OCI-LY1 (cell line): ENCODE results near the gene ARCN1.

Experiments
- H2AFZ ChIP-seq: fragments of 200-600 bp; sonication (generic), shearing (Covaris generic); 2 replicates; pipeline ENCODE4 v1.6.0; 2014; ENCODE audit warnings: antibody characterized with exemption, mild to moderate bottlenecking, low read length
- H3F3A ChIP-seq: fragments of 200-600 bp; sonication (generic), shearing (Covaris generic); 2 replicates; pipeline ENCODE4 v1.6.0; 2014; ENCODE audit warnings: mild to moderate bottlenecking, antibody characterized with exemption, low read length, moderate library complexity; ENCODE audit not compliant: insufficient read depth
- H3K27ac ChIP-seq: fragments of 200-600 bp; sonication (generic); 2 replicates; pipeline ENCODE4 v1.5.1; 2014; ENCODE audit warnings: low read length, mixed run types, mild to moderate bottlenecking, low read depth; ENCODE audit not compliant: poor library complexity, severe bottlenecking
- H3K27me3 ChIP-seq: fragments of 200-600 bp; sonication (generic); 2 replicates; pipeline ENCODE4 v1.6.0; 2014; ENCODE audit warnings: antibody characterized with exemption, mild to moderate bottlenecking, low read length, moderate library complexity; ENCODE audit not compliant: insufficient read depth
- H3K36me3 ChIP-seq: fragments of 200-600 bp; sonication (generic); 2 replicates; pipeline ENCODE4 v1.6.1; 2014; ENCODE audit warnings: mild to moderate bottlenecking, antibody characterized with exemption, low read length, moderate library complexity, mixed read lengths; ENCODE audit not compliant: insufficient read depth
- H3K4me1 ChIP-seq: fragments of 200-600 bp; sonication (generic); 2 replicates; pipeline ENCODE4 v1.5.1; 2014; ENCODE audit warnings: mild to moderate bottlenecking, low read length, moderate library complexity; ENCODE audit not compliant: insufficient read depth, severe bottlenecking
- H3K4me2 ChIP-seq: fragments of 200-600 bp; sonication (generic), shearing (Covaris generic); 2 replicates; pipeline ENCODE4 v1.6.1; 2014; ENCODE audit warnings: low read length
- H3K4me3 ChIP-seq: fragments of 200-600 bp; sonication (generic); 2 replicates; pipeline ENCODE4 v1.5.1; 2014; ENCODE audit warnings: low read length, low read depth, mild to moderate bottlenecking, mixed read lengths; ENCODE audit not compliant: poor library complexity, severe bottlenecking
- H3K79me2 ChIP-seq: fragments of 200-600 bp; shearing (Covaris generic); 2 replicates; pipeline ENCODE4 v1.6.1; 2016; ENCODE audit warnings: mixed run types, low read length, mixed read lengths; ENCODE audit not compliant: insufficient read depth
- H3K9ac ChIP-seq: fragments of 200-600 bp; sonication (generic), shearing (Covaris generic); 2 replicates; pipeline ENCODE4 v1.6.1; 2014; ENCODE audit warnings: mild to moderate bottlenecking, low read length, mixed read lengths
- H3K9me2 ChIP-seq: fragments of 200-600 bp; sonication (generic), shearing (Covaris generic); 2 replicates; pipeline ENCODE4 v1.6.1; 2014; ENCODE audit warnings: low read depth, mild to moderate bottlenecking, low read length, mixed read lengths
- H3K9me3 ChIP-seq: fragments of 200-600 bp; shearing (Covaris generic); 2 replicates; pipeline ENCODE4 v1.6.1; 2014; ENCODE audit warnings: low read length, mixed read lengths
- H4K20me1 ChIP-seq: fragments of 200-600 bp; sonication (generic), shearing (Covaris generic); 2 replicates; pipeline ENCODE4 v1.6.0; 2016; ENCODE audit warnings: mild to moderate bottlenecking, low read length; ENCODE audit not compliant: insufficient read depth
- EZH2 ChIP-seq: fragments of 200-600 bp; sonication (generic), shearing (Covaris generic); IDR thresholded peaks from 2 replicates; pipeline ENCODE4 v1.8.0; 2017; ENCODE audit warnings: borderline replicate concordance, mixed run types, mild to moderate bottlenecking, antibody characterized with exemption, low read length, moderate library complexity, mixed read lengths
- TF ChIP-seq, protein P1 (sequence below): fragments of 200-600 bp; sonication (generic), shearing (Covaris generic); IDR thresholded peaks from 2 replicates; pipeline ENCODE4 v1.5.1; 2017; ENCODE audit warnings: mild to moderate bottlenecking, antibody characterized with exemption, low read length, moderate library complexity, mixed read lengths

Gene ARCN1

GRCh38 chr11:118627566-118627965, 55.4 kb downstream of the ARCN1 start:
- Histone ChIP-seq H3K27me3 (0 out of 2 replicates have a peak, but pooled peaks cover 3% of the 10 kb centered on the region), H2AFZ (no peak overlapping the region), H3K79me2 (no peaks in the 10 kb centered on the region), H3K9me2 (no peaks in the 10 kb centered on the region), H3F3A (no peaks in the 10 kb centered on the region), H4K20me1 (no peaks in the 10 kb centered on the region), H3K4me2 (no peak overlapping the region), H3K27ac (no peak overlapping the region), H3K4me3 (no peak overlapping the region), H3K9ac (no peak overlapping the region), H3K36me3 (no peaks in the 10 kb centered on the region), H3K4me1 (no peaks in the 10 kb centered on the region), H3K9me3 (no peaks in the 10 kb centered on the region)
- no peak for TF ChIP-seq EZH2
- TF ChIP-seq, protein P1, sequence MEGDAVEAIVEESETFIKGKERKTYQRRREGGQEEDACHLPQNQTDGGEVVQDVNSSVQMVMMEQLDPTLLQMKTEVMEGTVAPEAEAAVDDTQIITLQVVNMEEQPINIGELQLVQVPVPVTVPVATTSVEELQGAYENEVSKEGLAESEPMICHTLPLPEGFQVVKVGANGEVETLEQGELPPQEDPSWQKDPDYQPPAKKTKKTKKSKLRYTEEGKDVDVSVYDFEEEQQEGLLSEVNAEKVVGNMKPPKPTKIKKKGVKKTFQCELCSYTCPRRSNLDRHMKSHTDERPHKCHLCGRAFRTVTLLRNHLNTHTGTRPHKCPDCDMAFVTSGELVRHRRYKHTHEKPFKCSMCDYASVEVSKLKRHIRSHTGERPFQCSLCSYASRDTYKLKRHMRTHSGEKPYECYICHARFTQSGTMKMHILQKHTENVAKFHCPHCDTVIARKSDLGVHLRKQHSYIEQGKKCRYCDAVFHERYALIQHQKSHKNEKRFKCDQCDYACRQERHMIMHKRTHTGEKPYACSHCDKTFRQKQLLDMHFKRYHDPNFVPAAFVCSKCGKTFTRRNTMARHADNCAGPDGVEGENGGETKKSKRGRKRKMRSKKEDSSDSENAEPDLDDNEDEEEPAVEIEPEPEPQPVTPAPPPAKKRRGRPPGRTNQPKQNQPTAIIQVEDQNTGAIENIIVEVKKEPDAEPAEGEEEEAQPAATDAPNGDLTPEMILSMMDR: no peak

GRCh38 chr11:118628031-118628430, 55.8 kb downstream of the ARCN1 start:
- Histone ChIP-seq H3F3A (no peaks in the 10 kb centered on the region), H3K27me3 (0 out of 2 replicates have a peak, but pooled peaks cover 3% of the 10 kb centered on the region), H2AFZ (no peak overlapping the region), H4K20me1 (no peaks in the 10 kb centered on the region), H3K27ac (no peak overlapping the region), H3K36me3 (no peaks in the 10 kb centered on the region), H3K4me3 (no peak overlapping the region), H3K9ac (no peak overlapping the region), H3K4me2 (no peak overlapping the region), H3K79me2 (no peaks in the 10 kb centered on the region), H3K9me3 (no peaks in the 10 kb centered on the region), H3K9me2 (no peaks in the 10 kb centered on the region), H3K4me1 (no peaks in the 10 kb centered on the region)
- TF ChIP-seq EZH2: no peak
- TF ChIP-seq, protein P1: no peak

GRCh38 chr11:118628432-118628831, 56.2 kb downstream of the ARCN1 start:
- 0 out of 2 replicates have a peak, but pooled peaks cover 3% of the 10 kb centered on the region for H3K27me3 ChIP-seq
- no peak for TF ChIP-seq EZH2
- TF ChIP-seq, protein P1: no peak
- no peaks in the 10 kb centered on the region for H3F3A ChIP-seq
- H3K9ac ChIP-seq: no peak overlapping the region
- H3K4me1 ChIP-seq: no peaks in the 10 kb centered on the region
- H3K4me3 ChIP-seq: no peak overlapping the region
- no peaks in the 10 kb centered on the region for H3K9me2 ChIP-seq
- H3K79me2 ChIP-seq: no peaks in the 10 kb centered on the region
- H3K36me3 ChIP-seq: no peaks in the 10 kb centered on the region
- no peak overlapping the region for H2AFZ ChIP-seq
- no peaks in the 10 kb centered on the region for H3K9me3 ChIP-seq
- H4K20me1 ChIP-seq: no peaks in the 10 kb centered on the region
- H3K4me2 ChIP-seq: no peak overlapping the region
- no peak overlapping the region for H3K27ac ChIP-seq
